ENCODE data around the gene PLP1. TPM values are rescaled to one million over a fixed set of nuclear protein-coding genes. Genes with fewer than 3 reads are reported as not detected.

PLP1 gene
- total and polyA plus RNA-seq, 2 of the 8 experiments (the other 6 are each of a cell fraction or from before 2014, with no cell fraction given): 49.2 to 218 TPM

GRCh38 chrX:103758555-103758954 lies 18.1 kb upstream of the PLP1 start (continued):
- TF ChIP-seq CHD7 (IDR thresholded peaks at IDR 0.05; ENCODE audit: insufficient replicate concordance, low read length) (no peak), BACH1 (IDR thresholded peaks at IDR 0.05; ENCODE audit: low read length) (no peak), SIRT6 (IDR thresholded peaks at IDR 0.05; ENCODE audit: low read length) (no peak), ASH2L (IDR thresholded peaks at IDR 0.05; ENCODE audit: low read length) (no peak), SUZ12 (IDR thresholded peaks at IDR 0.05; ENCODE audit: low read length) (no peak), SAP30 (IDR thresholded peaks at IDR 0.05; ENCODE audit: insufficient read depth, insufficient replicate concordance, low read length) (no peak), JUND (IDR thresholded peaks at IDR 0.05; ENCODE audit: low read length) (no peak), EZH2 (IDR thresholded peaks at IDR 0.05; ENCODE audit: low read depth, low read length, severe bottlenecking) (no peak), EP300 (IDR thresholded peaks at IDR 0.05; ENCODE audit: borderline replicate concordance in 1 of 2, low read depth in 2 of 2, low read length in 2 of 2) (no peak), CEBPB (IDR thresholded peaks at IDR 0.05; ENCODE audit: low read depth, low read length) (no peak)
- TF ChIP-seq, protein P1, sequence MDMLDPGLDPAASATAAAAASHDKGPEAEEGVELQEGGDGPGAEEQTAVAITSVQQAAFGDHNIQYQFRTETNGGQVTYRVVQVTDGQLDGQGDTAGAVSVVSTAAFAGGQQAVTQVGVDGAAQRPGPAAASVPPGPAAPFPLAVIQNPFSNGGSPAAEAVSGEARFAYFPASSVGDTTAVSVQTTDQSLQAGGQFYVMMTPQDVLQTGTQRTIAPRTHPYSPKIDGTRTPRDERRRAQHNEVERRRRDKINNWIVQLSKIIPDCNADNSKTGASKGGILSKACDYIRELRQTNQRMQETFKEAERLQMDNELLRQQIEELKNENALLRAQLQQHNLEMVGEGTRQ (IDR thresholded peaks at IDR 0.05; ENCODE audit: low read length): no peak
